ENCODE results near the gene RAD18. TPM values are rescaled to one million over a fixed set of nuclear protein-coding genes. Genes with fewer than 3 reads are reported as not detected.
A peak's percentile ranks its signal among the peaks of the same experiment; 100 is the strongest.

The RAD18 gene
- total RNA-seq, 1 donor from 2014 or later, result 4.8 TPM

GRCh38 chr3:8986741-8987140 is 23.5 kb upstream of the RAD18 start:
- no peak for DNase-seq (ENCODE audit: low read depth in 2 of 2)

- DNase-seq (ENCODE audit: low read depth in 2 of 2), result no peak
These were observed 22.6 kb upstream of the RAD18 start for GRCh38 chr3:8985876-8986275.

GRCh38 chr3:8985411-8985831 is 22.1 kb upstream of the RAD18 start:
- DNase-seq (ENCODE audit: low read depth in 2 of 2), result no peak

GRCh38 chr3:8984526-8984925 is 21.3 kb upstream of the RAD18 start:
- no peak for DNase-seq (ENCODE audit: low read depth in 2 of 2)

GRCh38 chr3:8984081-8984480 is 20.8 kb upstream of the RAD18 start:
- no peak for DNase-seq (ENCODE audit: low read depth in 2 of 2)

GRCh38 chr3:8983591-8983990 is 20.3 kb upstream of the RAD18 start:
- no peak for DNase-seq (ENCODE audit: low read depth in 2 of 2)

- no peak for DNase-seq (ENCODE audit: low read depth in 2 of 2)
These were observed 19.8 kb upstream of the RAD18 start for GRCh38 chr3:8983026-8983425.

GRCh38 chr3:8982509-8982908 is 19.2 kb upstream of the RAD18 start:
- DNase-seq (ENCODE audit: low read depth in 2 of 2), result peak in 1 of 2 donors; percentile 62

GRCh38 chr3:8981700-8982099 is 18.4 kb upstream of the RAD18 start:
- no peak for DNase-seq (ENCODE audit: low read depth in 2 of 2)

- DNase-seq (ENCODE audit: low read depth in 2 of 2), result no peak
These were observed 18.0 kb upstream of the RAD18 start for GRCh38 chr3:8981296-8981695.

GRCh38 chr3:8980756-8981257 is 17.5 kb upstream of the RAD18 start:
- DNase-seq (ENCODE audit: low read depth in 2 of 2), result no peak

- DNase-seq (ENCODE audit: low read depth in 2 of 2), result no peak
These were observed 16.0 kb upstream of the RAD18 start for GRCh38 chr3:8979262-8979661.

GRCh38 chr3:8978551-8978950 is 15.3 kb upstream of the RAD18 start:
- no peak for DNase-seq (ENCODE audit: low read depth in 2 of 2)

- DNase-seq (ENCODE audit: low read depth in 2 of 2), result no peak
These were observed 13.4 kb upstream of the RAD18 start for GRCh38 chr3:8976540-8977182.

- DNase-seq (ENCODE audit: low read depth in 2 of 2), result no peak
These were observed 12.1 kb upstream of the RAD18 start for GRCh38 chr3:8975081-8976020.

GRCh38 chr3:8974458-8974857 is 11.2 kb upstream of the RAD18 start:
- no peak for DNase-seq (ENCODE audit: low read depth in 2 of 2)

GRCh38 chr3:8972639-8973038 is 9.4 kb upstream of the RAD18 start:
- DNase-seq (ENCODE audit: low read depth in 2 of 2), result peak; percentile 34 to 51

- DNase-seq (ENCODE audit: low read depth in 2 of 2), result peak; percentile 63 to 80
These were observed 7.8 kb upstream of the RAD18 start for GRCh38 chr3:8970971-8971589.

- DNase-seq (ENCODE audit: low read depth in 2 of 2), result no peak
These were observed 6.0 kb upstream of the RAD18 start for GRCh38 chr3:8969241-8969640.

GRCh38 chr3:8968375-8968882 is 5.2 kb upstream of the RAD18 start:
- DNase-seq (ENCODE audit: low read depth in 2 of 2), result no peak

- DNase-seq (ENCODE audit: low read depth in 2 of 2), result no peak
These were observed 4.3 kb upstream of the RAD18 start for GRCh38 chr3:8967553-8967952.

GRCh38 chr3:8966820-8967348 is 3.6 kb upstream of the RAD18 start:
- DNase-seq (ENCODE audit: low read depth in 2 of 2), result no peak
